HUDEP-2 (cell line): ENCODE results near the gene CBLC.

ENCODE experiments used
- DNase-seq, 76 experiments: peaks; one replicate each; lab custom pipeline; 2025; ENCODE audit not compliant: unreplicated experiment in 76 of 76; lab: John Stamatoyannopoulos, UW

CBLC gene

DNA sequence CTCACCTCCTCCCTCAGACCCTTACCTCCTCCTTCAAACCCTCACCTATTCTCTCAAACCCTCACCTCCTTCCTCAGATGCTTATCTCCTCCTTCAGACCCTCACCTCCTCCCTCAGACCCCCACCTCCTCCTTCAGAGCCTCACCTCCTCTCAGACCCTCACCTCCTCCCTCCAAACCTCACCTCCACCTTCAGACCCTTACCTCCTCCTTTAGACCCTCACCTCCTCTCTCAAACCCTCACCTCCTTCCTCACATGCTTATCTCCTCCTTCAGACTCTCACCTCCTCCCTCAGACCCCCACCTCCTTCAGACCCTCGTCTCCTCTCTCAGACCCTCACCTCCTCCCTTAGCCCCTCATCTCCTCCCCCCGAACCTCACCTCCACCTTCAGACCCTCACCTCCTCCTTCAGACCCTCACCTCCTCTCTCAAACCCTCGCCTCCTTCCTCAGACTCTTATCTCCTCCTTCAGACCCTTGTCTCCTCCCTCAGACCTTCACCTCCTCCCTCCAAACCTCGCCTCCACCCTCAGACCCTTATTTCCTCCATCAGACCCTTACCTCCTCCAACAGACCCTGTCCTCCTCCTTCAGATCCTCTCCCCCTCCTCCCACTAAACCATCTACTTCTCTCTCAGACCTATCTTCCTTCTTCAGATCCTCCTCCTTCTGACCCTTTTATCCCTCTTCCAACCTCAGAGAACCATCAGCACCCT is 31.6 kb upstream of the CBLC start:
- DNase-seq: no peak

GRCh38 chr19:44746616-44746945 is 31.1 kb upstream of the CBLC start:
- no peak for DNase-seq

GRCh38 chr19:44746946-44747738 is 30.5 kb upstream of the CBLC start:
- DNase-seq: peak in 72 of 76 experiments; percentile 13 to 88 (median 72)

DNA sequence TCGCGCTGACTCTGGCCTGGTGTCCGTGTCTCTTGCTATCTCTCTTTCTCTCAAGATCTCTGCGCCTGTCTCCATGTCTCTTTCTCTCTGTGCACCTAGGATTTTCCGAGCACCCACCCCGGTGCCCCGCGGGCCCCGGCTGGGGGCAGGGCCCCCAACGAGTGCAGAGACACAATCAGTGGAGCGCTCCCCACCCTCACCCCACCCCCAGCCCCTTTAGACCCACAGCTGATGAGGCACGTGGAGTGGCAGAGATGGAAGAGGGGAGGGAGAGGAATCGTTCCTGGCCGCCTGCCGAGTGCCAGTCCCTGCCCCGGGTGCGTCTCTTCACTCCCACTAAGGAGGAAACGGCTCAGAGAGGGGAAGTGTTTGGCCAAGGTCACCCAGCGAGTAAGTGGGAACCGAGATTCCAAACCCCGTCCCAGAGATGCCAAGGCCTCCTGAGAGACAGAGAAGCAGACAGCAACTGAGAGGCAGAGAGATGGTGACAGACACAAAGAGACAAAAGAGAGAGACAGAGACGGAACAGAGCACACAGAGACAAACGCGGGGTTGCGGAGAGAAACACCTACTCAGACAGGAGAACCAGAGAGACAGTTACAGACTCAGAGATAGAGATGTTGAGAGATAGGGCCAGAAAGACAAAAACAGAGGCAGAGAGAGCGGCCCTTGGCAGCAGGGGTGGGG is 29.8 kb upstream of the CBLC start:
- DNase-seq: peak in 53 of 76 experiments; percentile 13 to 77 (median 51)

DNA sequence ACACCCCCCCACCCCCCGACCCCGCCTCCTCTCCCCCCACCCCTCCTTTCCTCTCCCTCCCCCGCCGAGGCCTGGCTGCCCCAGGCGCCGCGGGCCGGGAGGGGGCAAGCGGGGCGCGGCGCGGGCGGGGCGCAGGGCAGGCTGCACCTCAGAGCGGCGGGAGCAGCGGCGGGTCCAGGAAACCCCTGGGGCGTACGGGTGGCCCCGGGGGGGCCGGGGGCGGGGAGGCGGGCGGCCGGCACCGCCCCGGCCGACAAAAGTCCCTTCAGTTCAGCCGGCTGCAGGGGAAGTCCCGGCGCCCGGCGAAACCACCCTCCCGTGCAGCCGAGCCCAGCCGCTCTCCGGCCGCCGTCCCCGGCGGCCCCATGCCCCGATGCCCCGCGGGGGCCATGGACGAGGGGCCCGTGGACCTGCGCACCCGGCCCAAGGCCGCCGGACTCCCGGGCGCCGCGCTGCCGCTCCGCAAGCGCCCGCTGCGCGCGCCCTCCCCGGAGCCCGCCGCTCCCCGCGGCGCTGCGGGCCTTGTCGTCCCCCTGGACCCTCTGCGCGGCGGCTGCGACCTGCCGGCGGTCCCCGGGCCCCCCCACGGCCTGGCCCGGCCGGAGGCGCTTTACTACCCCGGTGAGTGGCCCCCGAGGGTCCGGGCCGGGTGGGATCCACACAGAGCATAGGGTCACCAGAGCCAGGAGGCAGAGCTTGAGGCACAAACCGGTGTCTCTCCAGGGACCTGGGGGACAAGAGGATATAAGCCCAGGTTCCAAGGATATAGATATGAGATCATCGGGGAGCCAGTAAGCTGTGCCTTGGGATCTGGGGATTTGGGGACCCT is 29.1 kb upstream of the CBLC start, which contains the start of gene BCL3:
Gene BCL3, plus strand, starts transcription at position 283 of the 829 bp plus-strand sequence. Its CDS starts 83 bp downstream, at position 366.
- DNase-seq: peak in 34 of 76 experiments; percentile 15 to 70 (median 50)

GRCh38 chr19:44749292-44749691 is 28.4 kb upstream of the CBLC start:
- DNase-seq: no peak

DNA sequence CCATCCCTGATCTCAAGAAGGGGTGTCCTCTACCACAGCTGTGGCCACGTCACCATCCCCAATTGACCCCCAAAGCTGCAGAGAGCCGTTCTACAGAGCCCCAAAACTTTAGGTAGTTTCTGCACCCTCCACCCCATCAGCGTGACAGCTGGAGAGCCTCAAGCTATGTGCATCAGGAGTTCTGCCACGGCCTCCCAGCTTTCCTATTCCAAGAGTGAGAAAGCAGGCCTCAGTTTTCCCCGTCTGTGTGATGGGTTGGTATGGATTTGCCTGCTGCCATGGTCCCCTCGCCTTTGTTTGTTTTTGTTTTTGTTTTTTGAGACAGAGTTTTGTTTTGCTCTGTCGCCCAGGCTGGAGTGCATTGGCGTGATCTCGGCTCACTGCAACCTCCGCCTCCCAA is 27.7 kb upstream of the CBLC start:
- DNase-seq: no peak

- DNase-seq: no peak
These were observed 25.4 kb upstream of the CBLC start for GRCh38 chr19:44752123-44752815.

GRCh38 chr19:44752816-44753625 is 24.7 kb upstream of the CBLC start:
- peak in 73 of 76 experiments; percentile 34 to 95 (median 77) for DNase-seq

- no peak for DNase-seq
These were observed 24.1 kb upstream of the CBLC start for GRCh38 chr19:44753626-44753931.

DNA sequence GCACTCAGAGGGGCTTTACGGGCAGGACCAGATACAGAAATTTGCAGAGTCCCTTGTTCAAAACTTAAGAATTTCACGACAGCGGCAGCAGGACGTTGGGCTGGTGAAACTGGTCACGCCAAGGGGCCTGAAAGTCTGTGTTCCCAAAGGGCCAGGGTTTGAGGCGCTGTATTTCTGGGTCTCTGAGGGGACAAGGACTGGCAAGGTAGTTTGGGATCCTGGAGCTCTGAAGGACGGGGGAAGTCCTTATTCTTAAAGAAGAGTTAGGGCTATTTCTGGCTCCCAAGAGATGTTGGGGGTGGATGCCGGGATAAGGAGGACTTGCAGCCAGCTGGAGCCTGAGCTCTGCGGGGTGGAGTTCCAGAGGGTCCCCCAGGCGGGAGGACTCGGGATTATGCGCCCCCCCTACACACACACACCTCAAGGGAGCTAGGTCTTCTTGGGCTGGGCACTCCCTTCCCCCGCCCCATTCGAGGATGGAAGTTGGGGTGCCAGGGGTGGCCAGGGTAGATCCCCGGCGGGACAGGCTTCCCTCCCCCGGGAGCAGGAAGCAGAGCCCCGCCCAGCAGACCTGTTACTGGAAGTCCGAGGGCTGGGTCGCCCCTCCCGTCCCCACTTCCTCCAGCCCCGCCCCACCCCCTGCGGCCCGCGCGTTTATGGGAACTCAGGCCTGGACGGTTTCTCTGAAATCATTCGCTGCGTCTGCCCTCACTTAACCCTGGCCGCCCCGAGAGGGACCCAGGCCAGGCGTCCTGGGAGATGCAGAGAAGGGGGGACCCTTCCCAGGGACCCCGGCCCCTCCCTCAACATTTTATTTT is 23.5 kb upstream of the CBLC start:
- peak in 62 of 76 experiments; percentile 11 to 85 (median 64) for DNase-seq

DNA sequence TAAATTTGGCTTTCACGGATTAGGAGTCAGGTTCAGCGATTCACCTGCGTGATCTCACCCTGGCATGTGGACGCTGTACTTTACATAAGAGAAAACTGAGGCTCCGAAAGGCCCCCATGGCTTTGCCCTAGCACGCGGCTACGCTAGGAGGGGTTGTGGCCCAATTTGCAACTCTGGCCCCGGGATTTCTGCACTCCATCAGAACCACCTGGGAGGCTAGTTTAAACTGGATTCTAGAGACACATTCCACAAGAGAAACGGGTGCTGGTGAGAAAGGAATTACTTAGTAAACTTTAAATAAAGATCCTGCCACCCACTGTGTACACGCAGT is 23.0 kb upstream of the CBLC start:
- no peak for DNase-seq

- DNase-seq: no peak
These were observed 22.5 kb upstream of the CBLC start for GRCh38 chr19:44755219-44755618.

DNA sequence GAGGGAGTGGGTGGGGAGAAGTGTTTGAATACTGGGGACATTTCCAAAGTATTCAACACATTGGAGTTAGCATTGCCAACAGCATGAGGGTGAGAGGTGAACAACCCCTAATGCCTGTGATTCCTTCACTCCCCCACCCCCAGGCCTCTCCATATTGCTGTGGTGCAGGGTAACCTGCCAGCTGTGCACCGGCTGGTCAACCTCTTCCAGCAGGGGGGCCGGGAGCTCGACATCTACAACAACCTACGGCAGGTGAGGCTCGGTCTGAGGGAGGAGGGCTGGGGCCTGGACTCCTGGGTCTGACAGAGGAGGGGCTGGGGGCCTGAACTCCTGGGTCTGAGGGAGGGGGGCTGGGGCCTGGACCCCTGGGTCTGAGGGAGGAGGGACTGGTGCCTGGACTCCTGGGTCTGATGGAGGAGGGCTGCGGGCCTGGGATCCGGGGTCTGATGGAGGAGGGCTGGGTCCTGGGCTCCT is 21.6 kb upstream of the CBLC start:
- no peak for DNase-seq

- no peak for DNase-seq
These were observed 20.5 kb upstream of the CBLC start for GRCh38 chr19:44757057-44757734.

GRCh38 chr19:44757735-44758505 is 19.8 kb upstream of the CBLC start:
- DNase-seq: no peak

- no peak for DNase-seq
These were observed 19.1 kb upstream of the CBLC start for GRCh38 chr19:44758596-44758995.
